B cell (primary cell): ENCODE results near the gene TTLL8. TPM values are rescaled to one million over a fixed set of nuclear protein-coding genes. Genes with fewer than 3 reads are reported as not detected.

Experiments used
- ATAC-seq: fragments of 200-7000 bp; cut with Tn5 transposase; one replicate; pipeline ENCODE4 v1.10.0; 2021; ENCODE audit warnings: low read depth, mild to moderate bottlenecking, moderate number of reproducible peaks, moderate library complexity
- CTCF ChIA-PET: fragments of 350-600 bp; sonication (Branson Sonifier 250); formaldehyde crosslinking; loops from one replicate; lab custom pipeline; 2021; ENCODE audit warnings: antibody characterized with exemption, inconsistent platforms; lab: Charles Lee
- POLR2A ChIA-PET: fragments of 350-600 bp; sonication (Branson Sonifier 250); formaldehyde crosslinking; loops from one replicate; lab custom pipeline; 2021; ENCODE audit warnings: antibody characterized with exemption; lab: Charles Lee
- DNase-seq: peaks from one replicate; pipeline ENCODE4 v3.0.0; 2013
- H2AFZ ChIP-seq: 2 replicates; pipeline ENCODE4 v1.6.1; 2012; ENCODE audit warnings: mild to moderate bottlenecking, low read depth, low read length; ENCODE audit not compliant: insufficient read depth, poor library complexity, severe bottlenecking
- H3K27ac ChIP-seq, 2 donors: 1 replicate in 1 of 2; 2 replicates in 1 of 2; pipeline ENCODE4 v1.5.1; 2012 to 2013; ENCODE audit warnings: low read length in 2 of 2, mild to moderate bottlenecking in 2 of 2, moderate library complexity in 1 of 2
- H3K27me3 ChIP-seq, 4 experiments: fragments of 200-600 bp in 1 of 4; sonication (generic) in 1 of 4; replicated peaks in 1 of 4; 1 replicate in 2 of 4; 2 replicates in 2 of 4; pipeline versions ENCODE4 v1.6.1 to v1.7.0; 2013 to 2016; ENCODE audit warnings: low read length in 3 of 4, mild to moderate bottlenecking in 2 of 4, mixed read lengths in 1 of 4, moderate library complexity in 1 of 4; ENCODE audit not compliant: insufficient read depth in 4 of 4, control insufficient read depth in 3 of 4; ENCODE audit errors: control extremely low read depth in 1 of 4
- H3K36me3 ChIP-seq, 2 experiments: replicated peaks in 1 of 2; 1 replicate in 1 of 2; 2 replicates in 1 of 2; pipeline versions ENCODE4 v1.6.1 to v1.7.1; 2013; ENCODE audit warnings: low read length in 1 of 2; ENCODE audit not compliant: insufficient read depth in 2 of 2, control insufficient read depth in 1 of 2; ENCODE audit errors: control extremely low read depth in 1 of 2, extremely low read depth in 1 of 2
- H3K4me1 ChIP-seq, 2 donors: fragments of 200-600 bp in 1 of 2; sonication (generic) in 1 of 2; 1 replicate in 1 of 2; 2 replicates in 1 of 2; pipeline versions ENCODE4 v1.5.1 to v1.6.1; 2013 to 2017; ENCODE audit warnings: low read length in 2 of 2; ENCODE audit not compliant: control insufficient read depth in 2 of 2, insufficient read depth in 2 of 2
- H3K4me2 ChIP-seq: replicated peaks from 2 replicates; pipeline ENCODE3; 2012; ENCODE audit warnings: mild to moderate bottlenecking, low read depth, low read length; ENCODE audit not compliant: poor library complexity, severe bottlenecking
- H3K4me3 ChIP-seq, 5 experiments: fragments of 200-600 bp in 1 of 5; sonication (generic) in 1 of 5; 1 replicate in 3 of 5; 2 replicates in 2 of 5; pipeline versions ENCODE4 v1.5.1 to v1.7.0; 2011 to 2016; ENCODE audit warnings: low read length in 4 of 5, mild to moderate bottlenecking in 4 of 5, low read depth in 2 of 5, control low read depth in 1 of 5, moderate library complexity in 1 of 5; ENCODE audit not compliant: insufficient read depth in 1 of 5; ENCODE audit errors: control extremely low read depth in 1 of 5, extremely low read depth in 1 of 5
- H3K79me2 ChIP-seq: fragments of 200-600 bp; sonication (generic); one replicate; pipeline ENCODE4 v1.6.0; 2016; ENCODE audit warnings: low read length; ENCODE audit not compliant: control insufficient read depth, insufficient read depth
- H3K9ac ChIP-seq: fragments of 200-600 bp; sonication (generic); 2 replicates; pipeline ENCODE4 v1.6.1; 2017; ENCODE audit warnings: mild to moderate bottlenecking, low read length, moderate library complexity
- H3K9me3 ChIP-seq, 3 donors: one replicate each; pipeline versions ENCODE4 v1.6.1 to v1.7.1; 2013; ENCODE audit warnings: low read length in 2 of 3; ENCODE audit not compliant: control insufficient read depth in 2 of 3, insufficient read depth in 1 of 3; ENCODE audit errors: control extremely low read depth in 1 of 3
- H4K20me1 ChIP-seq: 2 replicates; pipeline ENCODE4 v1.6.0; 2012; ENCODE audit warnings: mild to moderate bottlenecking, low read length; ENCODE audit not compliant: insufficient read depth, control insufficient read depth, poor library complexity, severe bottlenecking
- H3K27ac Mint-ChIP-seq: one replicate; pipeline ENCODE4 v1.8.0; 2021; ENCODE audit warnings: mixed read lengths
- H3K27me3 Mint-ChIP-seq: one replicate; pipeline ENCODE4 v1.8.0; 2021; ENCODE audit warnings: mixed read lengths
- H3K4me1 Mint-ChIP-seq: one replicate; pipeline ENCODE4 v1.8.0; 2021; ENCODE audit warnings: mixed read lengths
- H3K4me3 Mint-ChIP-seq: one replicate; pipeline ENCODE4 v1.8.0; 2021; ENCODE audit warnings: mixed read lengths
- H3K9me3 Mint-ChIP-seq: one replicate; pipeline ENCODE4 v1.8.0; 2022; ENCODE audit warnings: mixed read lengths; ENCODE audit not compliant: insufficient read depth
- EZH2 ChIP-seq: IDR thresholded peaks from 2 replicates; pipeline ENCODE4 v1.6.1; 2012; ENCODE audit warnings: borderline replicate concordance, low read depth, mild to moderate bottlenecking, moderate library complexity, low read length; ENCODE audit not compliant: insufficient read depth, poor library complexity, severe bottlenecking
- WGBS: methylation state at CpG from one replicate; pipeline ENCODE4 v1.1.5; 2013; ENCODE audit warnings: missing lambda C conversion rate; ENCODE audit not compliant: insufficient coverage; 5-methylcytosine and 5-hydroxymethylcytosine counted together
- intact Hi-C: fragments of 100-400 bp; cut with micrococcal nuclease; formaldehyde crosslinking; loops from one replicate; pipeline ENCODE4 v1.10.0; 2022
- polyA plus RNA-seq: library from polyadenylated mRNA; depleted of rRNA; stranded (reverse); fragments of >200 nt; gene quantifications from 2 replicates; pipeline ENCODE4 v1.2.3, GENCODE V29; 2012
- total RNA-seq, 2 donors: library from RNA; stranded (reverse); fragments of 120-200 nt in 1 of 2; gene quantifications; 1 replicate in 1 of 2; 2 replicates in 1 of 2; pipeline versions ENCODE4 v1.2.3 to v1.2.4, GENCODE V29; 2013 to 2022
- TF ChIP-seq, protein P1 (sequence below): fragments of 200-600 bp; IDR thresholded peaks from one replicate; pipeline ENCODE4 v1.8.0; 2022; ENCODE audit warnings: antibody characterized with exemption, mild to moderate bottlenecking

Gene TTLL8
- total and polyA plus RNA-seq, 2 donors (not counting 1 experiment from before 2014, with no cell fraction given): not detected

- no peak for DNase-seq
- H3K9ac ChIP-seq: no peak overlapping the region
- CTCF ChIA-PET: interaction anchor here (0.5 to 3.4 kb wide), 7 partner anchors 15 to 264 kb away, joined by 3 to 127 read pairs (median 4); no protein-coding TSS in a partner anchor
These were observed 25.8 kb downstream of the TTLL8 start for GRCh38 chr22:50032109-50032871.

More at GRCh38 chr22:50032109-50032871, 25.8 kb downstream of the TTLL8 start:
- no peak for ATAC-seq
- Histone ChIP-seq H3K4me1 (peaks cover 22 to 24% of the 10 kb centered on the region in 2 donors), H3K79me2 (no peaks in the 10 kb centered on the region), H3K4me3 (no peak overlapping the region), H3K9me3 (no peaks in the 10 kb centered on the region), H2AFZ (no peak overlapping the region), H4K20me1 (no peaks in the 10 kb centered on the region), H3K36me3 (no peaks in the 10 kb centered on the region), H3K4me2 (no peak overlapping the region), H3K27ac (no peak overlapping the region), H3K27me3 (peaks cover 0 to 13% (median 6%) of the 10 kb centered on the region in 4 experiments)
- TF ChIP-seq, protein P1, sequence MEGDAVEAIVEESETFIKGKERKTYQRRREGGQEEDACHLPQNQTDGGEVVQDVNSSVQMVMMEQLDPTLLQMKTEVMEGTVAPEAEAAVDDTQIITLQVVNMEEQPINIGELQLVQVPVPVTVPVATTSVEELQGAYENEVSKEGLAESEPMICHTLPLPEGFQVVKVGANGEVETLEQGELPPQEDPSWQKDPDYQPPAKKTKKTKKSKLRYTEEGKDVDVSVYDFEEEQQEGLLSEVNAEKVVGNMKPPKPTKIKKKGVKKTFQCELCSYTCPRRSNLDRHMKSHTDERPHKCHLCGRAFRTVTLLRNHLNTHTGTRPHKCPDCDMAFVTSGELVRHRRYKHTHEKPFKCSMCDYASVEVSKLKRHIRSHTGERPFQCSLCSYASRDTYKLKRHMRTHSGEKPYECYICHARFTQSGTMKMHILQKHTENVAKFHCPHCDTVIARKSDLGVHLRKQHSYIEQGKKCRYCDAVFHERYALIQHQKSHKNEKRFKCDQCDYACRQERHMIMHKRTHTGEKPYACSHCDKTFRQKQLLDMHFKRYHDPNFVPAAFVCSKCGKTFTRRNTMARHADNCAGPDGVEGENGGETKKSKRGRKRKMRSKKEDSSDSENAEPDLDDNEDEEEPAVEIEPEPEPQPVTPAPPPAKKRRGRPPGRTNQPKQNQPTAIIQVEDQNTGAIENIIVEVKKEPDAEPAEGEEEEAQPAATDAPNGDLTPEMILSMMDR: no peak
- no peak for TF ChIP-seq EZH2
- H3K9me3 Mint-ChIP-seq: no peaks in the 10 kb centered on the region
- peaks cover 10% of the 10 kb centered on the region for H3K27me3 Mint-ChIP-seq
- no peak overlapping the region for H3K4me3 Mint-ChIP-seq
- 90% methylated on average over 24 of the region's 24 CpGs for WGBS
- H3K4me1 Mint-ChIP-seq: peaks cover 16% of the 10 kb centered on the region
- POLR2A ChIA-PET: interaction anchor here (2.8 kb wide), 1 partner anchor 102 kb away, joined by 20 read pairs; no protein-coding TSS in a partner anchor
- no peak overlapping the region for H3K27ac Mint-ChIP-seq
- intact Hi-C loops: no loop called here
